SU-DHL-6 (cell line): ENCODE measurements around the gene SYNGR4.

Source experiments
- H2AFZ ChIP-seq: fragments of 200-600 bp; sonication (generic); 2 replicates; pipeline ENCODE4 v1.6.1; 2014; ENCODE audit warnings: low read depth, mild to moderate bottlenecking, moderate library complexity, mixed read lengths, antibody characterized with exemption, low read length; ENCODE audit not compliant: severe bottlenecking
- H3F3A ChIP-seq: fragments of 200-600 bp; shearing (Covaris generic); 2 replicates; pipeline ENCODE4 v1.6.0; 2016; ENCODE audit warnings: antibody characterized with exemption, mild to moderate bottlenecking; ENCODE audit not compliant: insufficient read depth
- H3K27ac ChIP-seq: fragments of 200-600 bp; sonication (generic); 2 replicates; pipeline ENCODE4 v1.5.1; 2016; ENCODE audit warnings: low read depth, mild to moderate bottlenecking, low read length, moderate library complexity, mixed read lengths
- H3K27me3 ChIP-seq: fragments of 200-600 bp; sonication (generic), shearing (Covaris generic); 2 replicates; pipeline ENCODE4 v1.6.0; 2014; ENCODE audit warnings: mild to moderate bottlenecking, low read length
- H3K36me3 ChIP-seq: fragments of 200-600 bp; sonication (generic); 2 replicates; pipeline ENCODE4 v1.6.1; 2014; ENCODE audit warnings: mild to moderate bottlenecking, low read length, mixed read lengths
- H3K4me2 ChIP-seq: fragments of 300-600, 200-600 bp; shearing (Covaris generic), sonication (generic); 2 replicates; pipeline ENCODE4 v1.6.0; 2014; ENCODE audit warnings: low read length, low read depth, mild to moderate bottlenecking; ENCODE audit not compliant: poor library complexity, severe bottlenecking
- H3K4me3 ChIP-seq: fragments of 200-600 bp; sonication (generic); 2 replicates; pipeline ENCODE4 v1.5.1; 2014; ENCODE audit warnings: antibody characterized with exemption, low read length, mild to moderate bottlenecking, mixed read lengths; ENCODE audit not compliant: insufficient read depth, poor library complexity, severe bottlenecking
- H3K79me2 ChIP-seq: fragments of 200-600 bp; sonication (generic); 2 replicates; pipeline ENCODE4 v1.6.1; 2014; ENCODE audit warnings: mild to moderate bottlenecking, low read length, moderate library complexity; ENCODE audit not compliant: insufficient read depth
- H3K9ac ChIP-seq: fragments of 200-600 bp; sonication (generic); 2 replicates; pipeline ENCODE4 v1.7.0; 2014; ENCODE audit warnings: mild to moderate bottlenecking, low read length
- H3K9me2 ChIP-seq: fragments of 200-600 bp; sonication (generic); replicated peaks from 2 replicates; pipeline ENCODE4 v1.6.1; 2014; ENCODE audit warnings: low read length; ENCODE audit not compliant: insufficient read depth
- H3K9me3 ChIP-seq: fragments of 200-600 bp; sonication (generic); 2 replicates; pipeline ENCODE4 v1.6.1; 2014; ENCODE audit warnings: low read length, mixed read lengths; ENCODE audit not compliant: insufficient read depth
- H4K20me1 ChIP-seq: fragments of 200-600 bp; sonication (generic); 2 replicates; pipeline ENCODE4 v1.6.1; 2014; ENCODE audit warnings: low read depth, mild to moderate bottlenecking, antibody characterized with exemption, low read length, moderate library complexity, mixed read lengths
- EZH2phosphoT487 ChIP-seq: fragments of 200-600 bp; sonication (generic), shearing (Covaris generic); conservative IDR thresholded peaks from 2 replicates; pipeline ENCODE4 v1.6.1; 2018; ENCODE audit warnings: mild to moderate bottlenecking, antibody characterized with exemption, low read length, moderate library complexity, mixed read lengths
- TF ChIP-seq, protein P1 (sequence below): fragments of 200-600 bp; sonication (generic); IDR thresholded peaks from one replicate; pipeline ENCODE4 v1.5.1; 2017; ENCODE audit warnings: antibody characterized with exemption, mild to moderate bottlenecking, low read length, moderate library complexity; ENCODE audit not compliant: insufficient read depth, poor library complexity, severe bottlenecking

SYNGR4 gene

GRCh38 chr19:48421548-48421947 lies 57.4 kb downstream of the SYNGR4 start:
- Histone ChIP-seq H3K36me3 (no peaks in the 10 kb centered on the region), H3K9me3 (no peaks in the 10 kb centered on the region), H2AFZ (no peak overlapping the region), H3K27ac (no peak overlapping the region), H4K20me1 (no peaks in the 10 kb centered on the region), H3F3A (no peaks in the 10 kb centered on the region), H3K79me2 (no peaks in the 10 kb centered on the region), H3K27me3 (no peaks in the 10 kb centered on the region), H3K9ac (no peak overlapping the region), H3K4me2 (no peak overlapping the region), H3K4me3 (no peak overlapping the region), H3K9me2 (no peaks in the 10 kb centered on the region)
- TF ChIP-seq, protein P1, sequence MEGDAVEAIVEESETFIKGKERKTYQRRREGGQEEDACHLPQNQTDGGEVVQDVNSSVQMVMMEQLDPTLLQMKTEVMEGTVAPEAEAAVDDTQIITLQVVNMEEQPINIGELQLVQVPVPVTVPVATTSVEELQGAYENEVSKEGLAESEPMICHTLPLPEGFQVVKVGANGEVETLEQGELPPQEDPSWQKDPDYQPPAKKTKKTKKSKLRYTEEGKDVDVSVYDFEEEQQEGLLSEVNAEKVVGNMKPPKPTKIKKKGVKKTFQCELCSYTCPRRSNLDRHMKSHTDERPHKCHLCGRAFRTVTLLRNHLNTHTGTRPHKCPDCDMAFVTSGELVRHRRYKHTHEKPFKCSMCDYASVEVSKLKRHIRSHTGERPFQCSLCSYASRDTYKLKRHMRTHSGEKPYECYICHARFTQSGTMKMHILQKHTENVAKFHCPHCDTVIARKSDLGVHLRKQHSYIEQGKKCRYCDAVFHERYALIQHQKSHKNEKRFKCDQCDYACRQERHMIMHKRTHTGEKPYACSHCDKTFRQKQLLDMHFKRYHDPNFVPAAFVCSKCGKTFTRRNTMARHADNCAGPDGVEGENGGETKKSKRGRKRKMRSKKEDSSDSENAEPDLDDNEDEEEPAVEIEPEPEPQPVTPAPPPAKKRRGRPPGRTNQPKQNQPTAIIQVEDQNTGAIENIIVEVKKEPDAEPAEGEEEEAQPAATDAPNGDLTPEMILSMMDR = no peak
- TF ChIP-seq EZH2phosphoT487 = no peak

DNA sequence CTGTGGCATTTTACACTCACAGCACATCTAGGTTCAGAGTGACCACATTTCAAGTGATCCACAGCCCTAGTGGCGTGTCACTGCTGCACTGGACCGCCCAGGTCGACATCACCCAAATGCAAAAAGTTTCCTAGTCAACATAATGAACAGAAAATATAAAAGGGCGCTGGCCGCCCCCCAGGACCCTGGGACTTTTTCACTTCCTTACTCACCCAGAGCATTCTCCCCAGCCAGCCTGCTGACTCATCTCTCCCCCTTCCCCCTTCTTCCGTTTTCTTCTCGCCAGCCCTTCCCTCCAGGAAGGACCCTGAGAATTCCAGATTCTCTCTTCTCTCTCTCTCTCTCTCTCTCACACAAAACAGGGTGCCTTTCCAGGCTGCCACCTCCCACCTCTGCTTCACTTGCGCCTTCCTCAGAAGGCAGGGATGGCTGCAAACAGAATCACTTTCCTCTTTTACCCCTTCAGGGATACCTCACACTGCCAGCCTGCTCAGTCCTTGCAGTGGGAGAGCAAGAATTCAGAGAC lies 60.6 kb downstream of the SYNGR4 start:
- no peak overlapping the region for H3K4me3 ChIP-seq
- H3K9ac ChIP-seq = no peak overlapping the region
- TF ChIP-seq, protein P1 = no peak
- no peak for TF ChIP-seq EZH2phosphoT487

More for the DNA sequence above, 60.6 kb downstream of the SYNGR4 start:
- H4K20me1 ChIP-seq = no peaks in the 10 kb centered on the region
- no peak overlapping the region for H3K27ac ChIP-seq
- no peaks in the 10 kb centered on the region for H3F3A ChIP-seq
- H3K9me2 ChIP-seq = no peaks in the 10 kb centered on the region
- no peaks in the 10 kb centered on the region for H3K79me2 ChIP-seq
- H3K27me3 ChIP-seq = no peaks in the 10 kb centered on the region
- no peak overlapping the region for H2AFZ ChIP-seq
- H3K9me3 ChIP-seq = no peaks in the 10 kb centered on the region
- no peak overlapping the region for H3K4me2 ChIP-seq
- H3K36me3 ChIP-seq = no peaks in the 10 kb centered on the region
